ENCODE data around the gene XBP1.

XBP1 gene

DNA sequence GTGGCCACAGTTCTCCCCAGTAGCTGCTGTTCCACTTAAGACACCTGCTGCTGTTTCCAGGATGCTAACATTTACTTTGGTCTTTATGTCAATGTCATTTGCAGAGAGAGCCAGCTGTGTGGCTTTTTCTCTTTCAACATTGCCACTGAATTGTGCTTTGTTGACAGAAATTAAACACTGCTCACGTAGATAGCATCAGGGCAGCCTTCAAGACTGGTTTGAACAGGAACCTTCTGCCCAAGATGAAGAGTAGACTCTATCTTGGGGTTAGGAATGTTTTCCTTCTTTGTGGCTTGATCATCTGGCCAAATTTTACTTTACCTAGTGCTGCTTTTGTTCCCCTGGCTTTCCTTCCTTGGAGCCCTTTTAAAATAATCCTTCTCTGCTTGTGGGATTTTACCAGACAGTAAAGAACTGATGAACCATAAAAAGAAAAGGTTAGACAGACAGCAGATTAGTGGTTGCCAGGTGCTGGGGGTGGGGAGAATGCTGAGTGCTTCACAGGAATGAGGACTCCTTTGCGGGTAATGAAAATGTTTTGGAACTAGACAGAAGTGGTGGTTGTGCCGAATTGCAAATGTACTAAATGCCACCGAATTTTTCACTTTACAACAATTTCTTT lies 22.7 kb upstream of the XBP1 start:
- Histone ChIP-seq H3K4me3 (no peak overlapping the region), H3K27ac (no peak overlapping the region), H3K36me3 (ENCODE audit: insufficient read depth, low read length) (no peaks in the 10 kb centered on the region), H3K9ac (ENCODE audit: insufficient read length) (no peak overlapping the region), H3K9me3 (ENCODE audit: low read depth, low read length) (no peaks in the 10 kb centered on the region)
- no peak for DNase-seq (ENCODE audit: low read depth, low spot score)
- TF ChIP-seq POLR2AphosphoS5 (IDR thresholded peaks at IDR 0.05; ENCODE audit: borderline replicate concordance, low read depth, low read length) (no peak), EZH2 (IDR thresholded peaks at IDR 0.05) (no peak), FOXP2 (optimal IDR thresholded peaks at IDR 0.05; ENCODE audit: control extremely low read depth, extremely low read length, insufficient read depth) (no peak)

DNA sequence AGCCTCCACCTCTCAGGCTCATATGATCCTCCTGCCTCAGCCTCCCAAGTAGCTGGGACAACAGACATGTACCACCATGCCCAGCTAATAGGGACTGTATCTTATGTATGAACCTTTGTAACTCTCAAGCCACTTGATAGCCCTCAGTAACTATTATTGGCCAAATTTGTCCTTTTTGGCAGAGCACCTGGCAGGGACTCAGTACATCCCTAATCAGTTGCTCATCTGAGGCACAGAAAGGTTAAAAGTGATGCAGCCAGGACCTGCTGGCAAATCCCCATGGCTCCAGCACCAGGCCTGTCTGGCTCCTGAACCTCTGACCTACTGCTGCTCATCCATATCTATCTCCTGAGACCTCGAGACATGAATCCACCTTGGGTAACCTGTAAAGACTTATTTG lies 21.1 kb upstream of the XBP1 start:
- Histone ChIP-seq H3K9me3 (ENCODE audit: low read depth, low read length) (no peaks in the 10 kb centered on the region), H3K4me3 (no peak overlapping the region), H3K27ac (no peak overlapping the region), H3K36me3 (ENCODE audit: insufficient read depth, low read length) (no peaks in the 10 kb centered on the region), H3K9ac (ENCODE audit: insufficient read length) (no peak overlapping the region)
- DNase-seq (ENCODE audit: low read depth, low spot score), result no peak
- no peak for TF ChIP-seq FOXP2 (optimal IDR thresholded peaks at IDR 0.05; ENCODE audit: control extremely low read depth, extremely low read length, insufficient read depth)
- TF ChIP-seq POLR2AphosphoS5 (IDR thresholded peaks at IDR 0.05; ENCODE audit: borderline replicate concordance, low read depth, low read length), result no peak
- TF ChIP-seq EZH2 (IDR thresholded peaks at IDR 0.05), result no peak

DNA sequence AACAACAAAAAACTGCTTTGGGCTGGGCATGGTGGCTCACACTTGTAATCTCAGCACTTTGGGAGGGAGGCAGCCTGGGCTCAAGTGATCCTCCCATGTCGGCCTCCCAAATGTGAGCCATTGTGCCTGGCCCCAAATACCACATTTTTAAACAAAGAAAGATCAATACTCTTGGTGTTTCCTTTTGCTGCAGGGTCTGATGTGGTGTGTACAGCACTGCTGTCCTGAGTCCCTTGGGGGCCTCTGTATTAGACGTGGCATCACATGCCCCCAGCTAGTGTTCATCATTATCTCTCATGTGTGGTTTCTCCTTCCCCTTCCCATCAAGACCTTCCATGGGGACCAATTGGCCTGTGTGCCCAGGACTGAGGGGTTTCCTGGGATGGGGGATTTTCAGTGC lies 20.5 kb upstream of the XBP1 start:
- TF ChIP-seq POLR2AphosphoS5 (IDR thresholded peaks at IDR 0.05; ENCODE audit: borderline replicate concordance, low read depth, low read length) (no peak), EZH2 (IDR thresholded peaks at IDR 0.05) (no peak), FOXP2 (optimal IDR thresholded peaks at IDR 0.05; ENCODE audit: control extremely low read depth, extremely low read length, insufficient read depth) (no peak)
- DNase-seq (ENCODE audit: low read depth, low spot score), result no peak
- Histone ChIP-seq H3K27ac (no peak overlapping the region), H3K36me3 (ENCODE audit: insufficient read depth, low read length) (no peaks in the 10 kb centered on the region), H3K9me3 (ENCODE audit: low read depth, low read length) (no peaks in the 10 kb centered on the region), H3K9ac (ENCODE audit: insufficient read length) (no peak overlapping the region), H3K4me3 (no peak overlapping the region)

DNA sequence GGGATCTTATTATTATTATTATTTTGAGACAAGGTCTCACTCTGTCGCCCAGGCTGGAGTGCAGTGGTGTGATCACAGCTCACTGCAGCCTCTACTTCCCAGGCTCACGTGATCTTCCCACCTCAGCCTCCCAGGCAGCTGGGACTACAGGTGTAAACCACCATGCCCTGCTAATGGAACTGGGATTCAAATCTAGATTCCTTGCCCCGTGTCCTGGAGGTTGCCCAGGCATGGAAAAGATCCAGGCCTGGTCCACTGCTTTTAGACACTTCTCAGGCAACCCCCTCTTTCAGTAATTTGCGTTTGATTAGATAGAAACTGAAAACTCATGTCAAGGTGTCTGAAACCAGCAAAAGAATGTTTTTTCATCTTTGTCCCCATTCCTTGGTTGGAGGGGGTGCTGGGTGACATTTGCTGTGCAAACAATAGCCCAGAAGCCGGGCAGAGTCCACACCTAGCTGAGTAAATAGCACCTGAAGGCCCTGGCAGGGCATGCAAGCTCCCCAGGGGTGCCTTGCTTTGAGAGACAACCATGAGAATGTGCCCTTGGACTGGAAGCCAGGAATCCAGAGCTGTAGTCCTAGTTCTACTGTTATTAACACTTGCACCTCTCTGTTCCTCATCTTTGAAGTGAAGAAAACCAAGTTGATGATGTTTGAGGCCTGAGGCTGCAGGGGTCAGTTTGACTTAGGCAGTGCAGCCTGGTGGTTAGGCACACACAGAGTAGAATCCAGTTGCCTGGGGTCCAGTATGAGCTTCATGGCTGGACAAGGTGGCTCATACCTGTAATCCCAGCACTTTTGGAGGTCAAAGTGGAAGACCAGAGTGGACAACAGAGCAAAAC lies 19.1 kb upstream of the XBP1 start:
- Histone ChIP-seq H3K9me3 (ENCODE audit: low read depth, low read length) (no peaks in the 10 kb centered on the region), H3K4me3 (no peak overlapping the region), H3K36me3 (ENCODE audit: insufficient read depth, low read length) (no peaks in the 10 kb centered on the region), H3K9ac (ENCODE audit: insufficient read length) (no peak overlapping the region), H3K27ac (no peak overlapping the region)
- TF ChIP-seq POLR2AphosphoS5 (IDR thresholded peaks at IDR 0.05; ENCODE audit: borderline replicate concordance, low read depth, low read length) (no peak), FOXP2 (optimal IDR thresholded peaks at IDR 0.05; ENCODE audit: control extremely low read depth, extremely low read length, insufficient read depth) (no peak), EZH2 (IDR thresholded peaks at IDR 0.05) (no peak)
- DNase-seq (ENCODE audit: low read depth, low spot score), result no peak

DNA sequence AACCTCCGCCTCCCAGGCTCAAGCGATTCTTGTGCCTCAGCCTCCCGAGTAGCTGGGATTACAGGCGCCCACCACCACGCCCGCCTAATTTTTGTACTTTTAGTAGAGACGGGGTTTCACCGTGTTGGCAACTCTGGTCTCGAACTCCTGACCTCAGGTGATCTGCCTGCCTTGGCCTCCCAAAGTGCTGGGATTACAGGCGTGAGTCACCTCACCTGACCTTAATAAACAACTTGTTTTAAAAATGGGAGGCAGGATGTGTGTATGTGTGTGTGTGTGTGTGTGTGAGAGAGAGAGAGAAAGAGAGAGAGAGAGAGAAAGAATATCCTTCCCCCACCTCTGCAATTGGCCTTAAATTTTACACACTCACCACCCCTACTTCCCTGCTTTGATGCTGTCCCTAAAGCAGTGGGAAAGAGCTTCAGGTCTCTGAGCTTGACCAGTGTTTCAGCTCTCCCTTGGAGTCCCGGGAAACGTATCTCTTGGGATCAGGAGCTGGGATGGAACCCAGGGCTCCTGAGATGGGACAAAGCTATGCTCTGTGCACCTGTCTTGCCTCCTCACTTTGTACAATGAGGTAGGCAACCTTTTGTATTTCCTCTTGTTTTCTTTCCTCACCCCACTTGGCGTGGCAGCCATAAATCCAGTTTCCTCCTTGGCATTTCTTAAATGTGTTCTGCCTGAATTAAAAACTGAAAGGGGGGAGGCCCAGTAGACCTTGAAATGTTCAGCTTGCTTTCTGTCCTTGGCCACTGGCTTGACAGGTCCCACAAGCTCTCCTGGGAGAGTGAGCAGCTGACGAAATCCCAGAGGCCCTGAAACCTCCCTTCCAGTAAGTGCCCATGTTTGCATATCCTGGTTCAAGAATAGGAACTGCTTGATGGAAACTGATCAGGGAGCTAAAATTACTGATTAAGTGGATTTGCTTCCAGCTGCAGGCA lies 17.8 kb upstream of the XBP1 start:
- TF ChIP-seq EZH2 (IDR thresholded peaks at IDR 0.05) (no peak), POLR2AphosphoS5 (IDR thresholded peaks at IDR 0.05; ENCODE audit: borderline replicate concordance, low read depth, low read length) (no peak), FOXP2 (optimal IDR thresholded peaks at IDR 0.05; ENCODE audit: control extremely low read depth, extremely low read length, insufficient read depth) (no peak)
- no peak overlapping the region for H3K27ac ChIP-seq
- no peaks in the 10 kb centered on the region for H3K9me3 ChIP-seq (ENCODE audit: low read depth, low read length)
- no peak overlapping the region for H3K4me3 ChIP-seq
- no peak overlapping the region for H3K9ac ChIP-seq (ENCODE audit: insufficient read length)
- no peak for DNase-seq (ENCODE audit: low read depth, low spot score)
- H3K36me3 ChIP-seq (ENCODE audit: insufficient read depth, low read length), result no peaks in the 10 kb centered on the region

DNA sequence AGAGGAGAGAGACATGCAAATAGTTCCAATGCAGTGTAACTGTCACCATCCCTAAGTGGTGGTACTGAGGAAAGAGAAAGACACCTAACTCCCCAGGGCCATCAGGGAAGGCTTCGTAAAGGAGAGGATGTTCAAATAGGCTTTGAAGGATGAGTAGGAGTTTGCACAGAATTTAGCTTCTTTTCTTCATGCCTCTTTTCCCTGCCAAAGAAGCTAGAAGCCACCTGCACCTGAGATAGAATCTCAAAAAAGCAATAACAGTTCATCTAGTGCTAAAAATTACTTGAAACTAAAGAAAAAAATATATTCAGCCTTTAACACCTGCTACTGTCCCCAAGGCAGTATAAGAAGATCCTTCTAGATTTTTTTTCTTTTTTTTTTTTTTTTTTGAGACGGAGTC lies 16.7 kb upstream of the XBP1 start:
- Histone ChIP-seq H3K36me3 (ENCODE audit: insufficient read depth, low read length) (no peaks in the 10 kb centered on the region), H3K4me3 (no peak overlapping the region), H3K9me3 (ENCODE audit: low read depth, low read length) (no peaks in the 10 kb centered on the region), H3K9ac (ENCODE audit: insufficient read length) (no peak overlapping the region), H3K27ac (no peak overlapping the region)
- TF ChIP-seq POLR2AphosphoS5 (IDR thresholded peaks at IDR 0.05; ENCODE audit: borderline replicate concordance, low read depth, low read length) (no peak), FOXP2 (optimal IDR thresholded peaks at IDR 0.05; ENCODE audit: control extremely low read depth, extremely low read length, insufficient read depth) (no peak), EZH2 (IDR thresholded peaks at IDR 0.05) (no peak)
- no peak for DNase-seq (ENCODE audit: low read depth, low spot score)

DNA sequence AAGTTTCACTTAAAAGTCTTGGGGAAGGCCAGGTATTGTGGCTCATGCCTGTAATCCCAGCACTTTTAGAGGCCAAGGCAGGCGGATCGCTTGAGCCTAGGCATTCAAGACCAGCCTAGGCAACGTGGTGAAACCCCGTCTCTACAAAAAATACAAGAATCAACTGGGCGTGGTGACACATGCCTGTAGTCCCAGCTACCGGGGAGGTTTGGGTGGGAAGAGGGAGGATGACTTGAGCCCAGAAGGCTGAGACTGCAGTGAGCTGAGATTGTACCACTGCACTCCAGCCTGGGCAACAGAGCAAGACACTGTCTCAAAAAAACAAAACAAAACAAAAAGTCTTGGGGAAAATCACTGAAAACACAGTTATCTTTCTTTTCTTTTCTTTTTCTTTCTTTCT lies 15.4 kb upstream of the XBP1 start:
- no peak for DNase-seq (ENCODE audit: low read depth, low spot score)
- Histone ChIP-seq H3K4me3 (no peak overlapping the region), H3K36me3 (ENCODE audit: insufficient read depth, low read length) (no peaks in the 10 kb centered on the region), H3K9ac (ENCODE audit: insufficient read length) (no peak overlapping the region), H3K9me3 (ENCODE audit: low read depth, low read length) (no peaks in the 10 kb centered on the region), H3K27ac (no peak overlapping the region)
- TF ChIP-seq EZH2 (IDR thresholded peaks at IDR 0.05) (no peak), FOXP2 (optimal IDR thresholded peaks at IDR 0.05; ENCODE audit: control extremely low read depth, extremely low read length, insufficient read depth) (no peak), POLR2AphosphoS5 (IDR thresholded peaks at IDR 0.05; ENCODE audit: borderline replicate concordance, low read depth, low read length) (no peak)

DNA sequence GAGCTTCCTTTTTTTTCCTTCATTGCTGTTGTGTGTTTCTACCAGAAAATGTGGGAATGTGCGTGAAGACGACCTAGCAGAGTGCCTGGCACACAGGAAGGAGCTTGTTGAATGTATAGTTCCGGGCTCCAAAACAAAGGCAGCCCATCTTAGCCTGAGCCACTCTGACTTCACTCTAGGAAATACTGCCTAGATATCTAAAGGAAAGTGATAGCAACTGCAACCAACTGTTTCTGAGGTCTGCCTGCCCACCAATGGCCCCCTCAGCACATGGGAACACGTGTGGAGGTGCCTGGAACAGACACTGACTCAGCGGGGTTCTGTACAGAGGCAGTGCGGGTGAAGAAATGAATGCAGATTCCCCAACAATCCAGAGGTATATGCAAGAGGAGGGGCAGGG lies 14.7 kb upstream of the XBP1 start:
- H3K9ac ChIP-seq (ENCODE audit: insufficient read length), result no peak overlapping the region

More for the DNA sequence above, 14.7 kb upstream of the XBP1 start:
- TF ChIP-seq FOXP2 (optimal IDR thresholded peaks at IDR 0.05; ENCODE audit: control extremely low read depth, extremely low read length, insufficient read depth) (no peak), POLR2AphosphoS5 (IDR thresholded peaks at IDR 0.05; ENCODE audit: borderline replicate concordance, low read depth, low read length) (no peak), EZH2 (IDR thresholded peaks at IDR 0.05) (no peak)
- no peak for DNase-seq (ENCODE audit: low read depth, low spot score)
- Histone ChIP-seq H3K27ac (no peak overlapping the region), H3K9me3 (ENCODE audit: low read depth, low read length) (no peaks in the 10 kb centered on the region), H3K4me3 (no peak overlapping the region), H3K36me3 (ENCODE audit: insufficient read depth, low read length) (no peaks in the 10 kb centered on the region)
